OCI-LY3 (cell line): ENCODE measurements around the gene PTPRM.

ENCODE experiments used
- H2AFZ ChIP-seq: fragments of 200-600, 300-600 bp; shearing (Covaris generic); 2 replicates; pipeline ENCODE4 v1.6.0; 2014; ENCODE audit warnings: antibody characterized with exemption, low read depth, low read length
- H3K27ac ChIP-seq: fragments of 200-600, 300-600 bp; sonication (generic); 2 replicates; pipeline ENCODE4 v1.5.1; 2014; ENCODE audit warnings: mild to moderate bottlenecking, low read length, moderate library complexity, mixed read lengths
- H3K27me3 ChIP-seq: fragments of 200-600, 300-600 bp; sonication (generic); 2 replicates; pipeline ENCODE4 v1.6.1; 2014; ENCODE audit warnings: low read depth, low read length, mixed read lengths
- H3K36me3 ChIP-seq: fragments of 200-600, 300-600 bp; sonication (generic); replicated peaks from 2 replicates; pipeline ENCODE3; 2014; ENCODE audit warnings: low read depth, low read length, mixed read lengths
- H3K4me1 ChIP-seq: fragments of 300-600, 200-600 bp; sonication (generic); 2 replicates; pipeline ENCODE4 v1.6.1; 2014; ENCODE audit warnings: low read length, mixed read lengths
- H3K4me2 ChIP-seq: fragments of 200-600, 300-600 bp; sonication (generic); 2 replicates; pipeline ENCODE4 v1.6.1; 2014; ENCODE audit warnings: low read length, mixed read lengths
- H3K4me3 ChIP-seq: fragments of 300-600, 200-600 bp; sonication (generic); 2 replicates; pipeline ENCODE4 v1.5.1; 2014; ENCODE audit warnings: antibody characterized with exemption, mild to moderate bottlenecking, low read length, moderate library complexity
- H3K79me2 ChIP-seq: fragments of 300-600, 200-600 bp; shearing (Covaris generic); 2 replicates; pipeline ENCODE4 v1.6.1; 2014; ENCODE audit warnings: mild to moderate bottlenecking, low read length, mixed read lengths
- H3K9ac ChIP-seq: fragments of 300-600, 200-600 bp; shearing (Covaris generic); 2 replicates; pipeline ENCODE4 v1.6.0; 2014; ENCODE audit warnings: mild to moderate bottlenecking, low read length, moderate library complexity
- H3K9me3 ChIP-seq: fragments of 200-600, 300-600 bp; shearing (Covaris generic); 2 replicates; pipeline ENCODE4 v1.6.1; 2014; ENCODE audit warnings: low read length, mixed read lengths; ENCODE audit not compliant: insufficient read depth
- H4K20me1 ChIP-seq: fragments of 200-600, 300-600 bp; sonication (generic); 2 replicates; pipeline ENCODE4 v1.6.1; 2016; ENCODE audit warnings: low read length, mixed read lengths; ENCODE audit not compliant: insufficient read depth
- CTCF ChIP-seq: fragments of 200-600, 300-600 bp; sonication (generic); IDR thresholded peaks from 2 replicates; pipeline ENCODE4 v1.5.1; 2014; ENCODE audit warnings: antibody characterized with exemption, low read length, low read depth
- EZH2phosphoT487 ChIP-seq: fragments of 200-600 bp; shearing (Covaris generic); IDR thresholded peaks from 2 replicates; pipeline ENCODE4 v1.6.1; 2018; ENCODE audit warnings: antibody characterized with exemption, mixed run types, low read depth

Gene PTPRM

GRCh38 chr18:7855028-7855427 lies 287.9 kb downstream of the PTPRM start:
- Histone ChIP-seq H3K27me3 (no peaks in the 10 kb centered on the region), H3K79me2 (no peaks in the 10 kb centered on the region), H3K4me1 (no peaks in the 10 kb centered on the region), H3K9me3 (no peaks in the 10 kb centered on the region), H3K27ac (no peak overlapping the region), H3K9ac (no peak overlapping the region), H3K36me3 (no peaks in the 10 kb centered on the region), H4K20me1 (no peaks in the 10 kb centered on the region), H3K4me2 (no peak overlapping the region), H2AFZ (no peak overlapping the region), H3K4me3 (no peak overlapping the region)
- TF ChIP-seq EZH2phosphoT487 (no peak), CTCF (no peak)

GRCh38 chr18:7855671-7856070 lies 288.6 kb downstream of the PTPRM start:
- no peaks in the 10 kb centered on the region for H3K9me3 ChIP-seq
- H3K27ac ChIP-seq, result no peak overlapping the region
- no peaks in the 10 kb centered on the region for H3K36me3 ChIP-seq
- no peak overlapping the region for H3K4me2 ChIP-seq
- no peaks in the 10 kb centered on the region for H3K79me2 ChIP-seq
- no peaks in the 10 kb centered on the region for H4K20me1 ChIP-seq
- H3K4me1 ChIP-seq, result no peaks in the 10 kb centered on the region
- no peak overlapping the region for H3K9ac ChIP-seq
- no peak overlapping the region for H2AFZ ChIP-seq
- H3K4me3 ChIP-seq, result no peak overlapping the region
- H3K27me3 ChIP-seq, result no peaks in the 10 kb centered on the region
- TF ChIP-seq EZH2phosphoT487 (no peak), CTCF (no peak)

GRCh38 chr18:7856116-7856515 lies 289.0 kb downstream of the PTPRM start:
- no peaks in the 10 kb centered on the region for H3K27me3 ChIP-seq
- H3K4me1 ChIP-seq, result no peaks in the 10 kb centered on the region
- no peak overlapping the region for H3K4me2 ChIP-seq
- H2AFZ ChIP-seq, result no peak overlapping the region
- H4K20me1 ChIP-seq, result no peaks in the 10 kb centered on the region
- H3K27ac ChIP-seq, result no peak overlapping the region
- TF ChIP-seq EZH2phosphoT487, result no peak
- TF ChIP-seq CTCF, result no peak
- no peaks in the 10 kb centered on the region for H3K9me3 ChIP-seq
- H3K9ac ChIP-seq, result no peak overlapping the region
- H3K79me2 ChIP-seq, result no peaks in the 10 kb centered on the region
- no peak overlapping the region for H3K4me3 ChIP-seq
- H3K36me3 ChIP-seq, result no peaks in the 10 kb centered on the region

GRCh38 chr18:7856733-7857132 lies 289.6 kb downstream of the PTPRM start:
- H3K27me3 ChIP-seq, result no peaks in the 10 kb centered on the region
- H3K36me3 ChIP-seq, result no peaks in the 10 kb centered on the region
- no peak overlapping the region for H3K4me2 ChIP-seq
- H3K9ac ChIP-seq, result no peak overlapping the region
- H3K4me1 ChIP-seq, result no peaks in the 10 kb centered on the region
- no peak overlapping the region for H2AFZ ChIP-seq
- H3K4me3 ChIP-seq, result no peak overlapping the region
- TF ChIP-seq EZH2phosphoT487, result no peak
- no peak for TF ChIP-seq CTCF
- no peaks in the 10 kb centered on the region for H3K79me2 ChIP-seq
- no peaks in the 10 kb centered on the region for H3K9me3 ChIP-seq
- no peak overlapping the region for H3K27ac ChIP-seq
- H4K20me1 ChIP-seq, result no peaks in the 10 kb centered on the region
